Nephron (organoid): Measurements from ENCODE around the gene ITGAX.
A peak's percentile ranks its signal among the peaks of the same experiment; 100 is the strongest.

Experiments used
- H3K27ac Mint-ChIP-seq, 3 experiments: 2 replicates each; pipeline ENCODE4 v1.8.0; 2020; ENCODE audit warnings: mixed read lengths in 3 of 3, mild to moderate bottlenecking in 2 of 3, moderate library complexity in 1 of 3
- H3K27me3 Mint-ChIP-seq: 2 replicates; pipeline ENCODE4 v1.8.0; 2021; ENCODE audit warnings: low read depth, mild to moderate bottlenecking, moderate library complexity, mixed read lengths
- H3K36me3 Mint-ChIP-seq: 2 replicates; pipeline ENCODE4 v1.8.0; 2020; ENCODE audit warnings: low read depth, mixed read lengths
- H3K4me1 Mint-ChIP-seq: 2 replicates; pipeline ENCODE4 v1.8.0; 2020; ENCODE audit warnings: mixed read lengths
- H3K4me3 Mint-ChIP-seq, 3 experiments: 2 replicates each; pipeline ENCODE4 v1.8.0; 2020; ENCODE audit warnings: mild to moderate bottlenecking in 3 of 3, mixed read lengths in 3 of 3, moderate library complexity in 2 of 3
- H3K9me3 Mint-ChIP-seq: 2 replicates; pipeline ENCODE4 v1.8.0; 2020; ENCODE audit warnings: mixed read lengths
- CTCF ChIP-seq, 3 experiments: fragments of 200-600 bp; sonication (generic); IDR thresholded peaks; one replicate each; pipeline ENCODE4 v1.5.0; 2021; ENCODE audit warnings: antibody characterized with exemption in 3 of 3; ENCODE audit not compliant: unreplicated experiment in 3 of 3

The ITGAX gene

DNA sequence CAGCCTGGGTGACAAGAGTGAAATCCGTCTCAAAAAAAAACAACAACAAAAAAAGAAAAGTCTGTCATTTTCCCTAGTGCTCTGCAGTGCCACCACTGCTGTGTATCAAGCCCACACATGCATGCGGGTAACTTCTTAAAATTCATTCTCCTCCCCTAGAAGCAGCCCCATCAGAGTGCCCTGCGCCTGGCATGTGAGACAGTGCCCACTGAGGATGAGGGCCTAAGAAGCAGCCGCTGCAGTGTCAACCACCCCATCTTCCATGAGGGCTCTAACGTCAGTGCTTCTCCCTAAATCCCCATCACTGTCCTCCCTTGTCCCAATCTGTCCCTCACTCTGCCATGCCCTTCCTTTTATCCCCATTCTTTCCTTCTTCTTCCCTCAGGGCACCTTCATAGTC lies 62.9 kb downstream of the ITGAX start:
- Mint-ChIP-seq H3K27ac (no peak overlapping the region), H3K27me3 (peaks cover 28% of the 10 kb centered on the region), H3K4me1 (no peaks in the 10 kb centered on the region), H3K9me3 (no peaks in the 10 kb centered on the region), H3K4me3 (no peak overlapping the region), H3K36me3 (no peaks in the 10 kb centered on the region)
- no peak for TF ChIP-seq CTCF (IDR thresholded peaks at IDR 0.05; ENCODE audit: unreplicated experiment in 3 of 3)

GRCh38 chr16:31420037-31420436 lies 65.1 kb downstream of the ITGAX start:
- Mint-ChIP-seq H3K4me3 (no peak overlapping the region), H3K4me1 (peaks cover 4% of the 10 kb centered on the region), H3K36me3 (no peaks in the 10 kb centered on the region), H3K27ac (no peak overlapping the region), H3K27me3 (peaks cover 39% of the 10 kb centered on the region), H3K9me3 (no peaks in the 10 kb centered on the region)
- no peak for TF ChIP-seq CTCF (IDR thresholded peaks at IDR 0.05; ENCODE audit: unreplicated experiment in 3 of 3)

DNA sequence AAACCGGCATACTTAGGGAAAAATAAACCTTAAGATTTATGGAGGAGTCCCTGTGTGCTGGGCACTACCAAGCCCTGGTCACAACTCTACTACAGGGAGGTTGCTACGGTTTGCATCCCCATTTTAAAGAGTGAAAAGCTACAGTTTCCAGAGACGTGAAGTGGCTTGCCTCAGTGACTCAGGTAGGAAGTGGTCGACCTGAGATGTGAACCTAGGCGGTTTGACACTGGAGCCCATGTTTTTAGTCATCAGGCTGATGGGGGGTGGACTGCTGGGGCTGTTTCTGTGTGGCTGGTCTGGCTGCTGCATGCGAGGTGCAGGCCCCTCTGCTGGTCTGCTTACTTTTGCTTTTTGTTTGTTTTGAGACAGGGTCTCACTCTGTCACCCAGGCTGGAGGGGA lies 66.6 kb downstream of the ITGAX start:
- H3K4me3 Mint-ChIP-seq, result no peak overlapping the region
- TF ChIP-seq CTCF (IDR thresholded peaks at IDR 0.05; ENCODE audit: unreplicated experiment in 3 of 3), result no peak
- no peaks in the 10 kb centered on the region for H3K9me3 Mint-ChIP-seq
- peaks cover 33% of the 10 kb centered on the region for H3K27me3 Mint-ChIP-seq
- no peak overlapping the region for H3K27ac Mint-ChIP-seq
- H3K4me1 Mint-ChIP-seq, result peaks cover 8% of the 10 kb centered on the region
- H3K36me3 Mint-ChIP-seq, result no peaks in the 10 kb centered on the region

DNA sequence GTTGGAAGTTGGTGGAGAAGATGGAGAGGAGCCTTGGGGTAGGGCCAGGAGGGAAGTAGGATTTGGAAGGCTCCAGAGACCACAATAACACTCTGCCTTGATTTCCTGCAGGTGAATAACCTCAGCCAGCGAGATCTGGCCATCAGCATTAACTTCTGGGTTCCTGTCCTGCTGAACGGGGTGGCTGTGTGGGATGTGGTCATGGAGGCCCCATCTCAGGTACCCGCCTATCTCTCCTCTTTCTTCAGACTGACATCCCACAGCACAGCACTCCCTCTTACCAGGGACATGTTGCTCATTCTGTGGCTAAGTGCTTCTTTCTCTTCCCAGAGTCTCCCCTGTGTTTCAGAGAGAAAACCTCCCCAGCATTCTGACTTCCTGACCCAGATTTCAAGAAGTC lies 68.3 kb downstream of the ITGAX start:
- H3K27me3 Mint-ChIP-seq, result peaks cover 33% of the 10 kb centered on the region
- peaks cover 9% of the 10 kb centered on the region for H3K4me1 Mint-ChIP-seq
- no peaks in the 10 kb centered on the region for H3K9me3 Mint-ChIP-seq
- H3K36me3 Mint-ChIP-seq, result no peaks in the 10 kb centered on the region
- no peak for TF ChIP-seq CTCF (IDR thresholded peaks at IDR 0.05; ENCODE audit: unreplicated experiment in 3 of 3)
- peak overlapping the region in 1 of 3 experiments; percentile 30 for H3K4me3 Mint-ChIP-seq
- H3K27ac Mint-ChIP-seq, result no peak overlapping the region

DNA sequence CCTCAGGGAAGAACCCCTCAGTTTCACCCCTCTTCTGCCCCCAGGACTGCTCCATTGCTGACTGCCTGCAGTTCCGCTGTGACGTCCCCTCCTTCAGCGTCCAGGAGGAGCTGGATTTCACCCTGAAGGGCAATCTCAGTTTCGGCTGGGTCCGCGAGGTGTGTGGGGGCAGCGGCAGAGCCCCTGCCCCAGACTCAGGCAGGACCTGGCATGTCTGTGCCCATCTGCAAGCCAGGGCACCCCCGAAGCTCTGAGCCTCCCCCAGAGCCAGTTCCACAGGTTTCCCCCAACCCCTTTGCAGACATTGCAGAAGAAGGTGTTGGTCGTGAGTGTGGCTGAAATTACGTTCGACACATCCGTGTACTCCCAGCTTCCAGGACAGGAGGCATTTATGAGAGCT lies 68.8 kb downstream of the ITGAX start:
- no peak for TF ChIP-seq CTCF (IDR thresholded peaks at IDR 0.05; ENCODE audit: unreplicated experiment in 3 of 3)
- Mint-ChIP-seq H3K27ac (no peak overlapping the region), H3K9me3 (no peaks in the 10 kb centered on the region), H3K36me3 (no peaks in the 10 kb centered on the region), H3K27me3 (peaks cover 28% of the 10 kb centered on the region), H3K4me3 (no peak overlapping the region), H3K4me1 (peaks cover 14% of the 10 kb centered on the region)

DNA sequence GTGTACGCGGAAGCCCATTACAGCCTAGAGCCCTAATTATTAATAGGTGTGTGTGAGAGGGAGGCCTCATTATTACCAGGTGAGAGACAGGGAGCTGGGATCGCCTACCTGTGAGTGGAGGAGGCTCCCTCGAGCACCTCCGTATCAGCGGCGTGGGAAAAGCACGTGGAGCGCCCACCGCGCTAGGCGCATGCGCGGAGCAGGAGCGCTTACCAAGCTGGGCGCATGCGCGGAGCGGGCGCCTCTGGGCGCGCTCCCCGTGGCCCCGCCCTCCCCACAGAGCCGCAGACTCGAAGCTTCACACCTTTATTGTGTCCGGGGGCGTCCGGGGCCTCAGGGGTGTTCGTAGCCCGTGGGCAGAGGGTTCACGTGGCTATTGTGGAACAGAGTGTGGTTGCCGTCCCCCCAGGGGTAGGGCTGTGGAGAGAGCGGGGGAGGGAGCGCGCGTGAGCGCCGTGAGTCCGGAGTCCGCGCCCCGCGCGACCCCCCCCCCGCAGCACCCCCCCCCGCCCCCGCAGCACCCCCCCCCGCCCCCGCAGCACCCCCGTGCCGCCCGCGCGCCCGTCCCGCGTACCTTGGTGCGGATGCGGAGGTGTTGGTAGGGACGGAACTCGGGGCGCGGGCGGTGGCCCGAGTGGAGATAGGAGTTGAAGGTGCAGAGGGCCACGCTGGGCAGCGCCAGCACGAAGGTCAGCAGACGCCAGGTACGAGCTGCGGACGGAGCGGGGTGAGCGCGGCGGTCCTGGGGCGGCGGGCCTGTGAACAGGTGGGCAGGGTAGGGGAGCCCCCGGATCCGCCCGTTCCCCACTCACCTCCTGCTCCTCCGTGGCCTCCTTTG lies 72.7 kb downstream of the ITGAX start:
- Mint-ChIP-seq H3K27me3 (peaks cover 23% of the 10 kb centered on the region), H3K27ac (no peak overlapping the region), H3K4me1 (peaks cover 39% of the 10 kb centered on the region), H3K9me3 (no peaks in the 10 kb centered on the region), H3K36me3 (no peaks in the 10 kb centered on the region), H3K4me3 (peak overlapping the region in 2 of 3 experiments; percentile 80 to 87)
- no peak for TF ChIP-seq CTCF (IDR thresholded peaks at IDR 0.05; ENCODE audit: unreplicated experiment in 3 of 3)
